IPS DF 4.7 (cell line): ENCODE data around the gene NEIL1.
"Not testable (repeated sequence)": the region's sequence is repeated elsewhere in the genome, so short reads cannot be mapped to it uniquely, and the experiment has no call there.

Source experiments
- DNase-seq: peaks from one replicate; pipeline ENCODE4 v3.0.0-alpha.2; 2013; ENCODE audit warnings: low spot score; ENCODE audit errors: extremely low read depth

The NEIL1 gene

GRCh38 chr15:75371901-75372688 lies 25.3 kb downstream of the NEIL1 start:
- DNase-seq, result no peak

GRCh38 chr15:75380773-75381172 lies 33.9 kb downstream of the NEIL1 start:
- DNase-seq, result no peak

- DNase-seq, result not testable (repeated sequence)
Observed at GRCh38 chr15:75383986-75384385, 37.1 kb downstream of the NEIL1 start.

- no peak for DNase-seq
Observed at GRCh38 chr15:75389791-75390382, 43.0 kb downstream of the NEIL1 start.

GRCh38 chr15:75397494-75397893 lies 50.7 kb downstream of the NEIL1 start:
- DNase-seq, result no peak

GRCh38 chr15:75403892-75404291 lies 57.1 kb downstream of the NEIL1 start:
- no peak for DNase-seq
